GM19467 (cell line): ENCODE data around the gene PCDHB14.
"Not testable (repeated sequence)": the region's sequence is repeated elsewhere in the genome, so short reads cannot be mapped to it uniquely, and the experiment has no call there.

Experiments
- ATAC-seq: cut with Tn5 transposase; IDR thresholded peaks from one replicate; pipeline ENCODE4 v1.9.1; 2021; ENCODE audit warnings: mild to moderate bottlenecking, moderate library complexity; ENCODE audit not compliant: unreplicated experiment

Gene PCDHB14

GRCh38 chr5:141223112-141223783 is at the start of gene PCDHB14:
Gene PCDHB14, plus strand, starts transcription at chr5:141223343. Its CDS starts 163 bp downstream, at chr5:141223506.
- ATAC-seq = no peak

- not testable (repeated sequence) for ATAC-seq
Observed at GRCh38 chr5:141174291-141175104, 48.6 kb upstream of the PCDHB14 start.

GRCh38 chr5:141175933-141176332 is 47.2 kb upstream of the PCDHB14 start:
- no peak for ATAC-seq

GRCh38 chr5:141177577-141178191 is 45.5 kb upstream of the PCDHB14 start, which contains the start of gene PCDHB8:
Gene PCDHB8, plus strand, starts transcription at chr5:141177790. Its CDS starts 245 bp downstream, at chr5:141178035.
- not testable (repeated sequence) for ATAC-seq

- ATAC-seq = not testable (repeated sequence)
Observed at GRCh38 chr5:141179371-141179770, 43.8 kb upstream of the PCDHB14 start.

- ATAC-seq = not testable (repeated sequence)
Observed at GRCh38 chr5:141179876-141180275, 43.3 kb upstream of the PCDHB14 start.

- no peak for ATAC-seq
Observed at GRCh38 chr5:141180313-141180712, 42.8 kb upstream of the PCDHB14 start.

- ATAC-seq = no peak
Observed at GRCh38 chr5:141182248-141182647, 40.9 kb upstream of the PCDHB14 start, which contains the start of gene PCDHB16. Gene PCDHB16, plus strand, starts transcription at chr5:141182387. Its CDS starts 173 bp downstream, at chr5:141182560.

GRCh38 chr5:141184117-141184855 is 38.9 kb upstream of the PCDHB14 start:
- not testable (repeated sequence) for ATAC-seq

- no peak for ATAC-seq
Observed at GRCh38 chr5:141186897-141187512, 36.1 kb upstream of the PCDHB14 start, which contains the start of gene PCDHB9. Gene PCDHB9, plus strand, starts transcription at chr5:141187161. Its CDS starts 158 bp downstream, at chr5:141187319.

- ATAC-seq = not testable (repeated sequence)
Observed at GRCh38 chr5:141188682-141189081, 34.5 kb upstream of the PCDHB14 start.

GRCh38 chr5:141189131-141189530 is 34.0 kb upstream of the PCDHB14 start:
- ATAC-seq = not testable (repeated sequence)

GRCh38 chr5:141192110-141192725 is 30.9 kb upstream of the PCDHB14 start, which contains the start of gene PCDHB10:
Gene PCDHB10, plus strand, starts transcription at chr5:141192353. Its CDS starts 200 bp downstream, at chr5:141192553.
- no peak for ATAC-seq

- ATAC-seq = not testable (repeated sequence)
Observed at GRCh38 chr5:141194332-141194731, 28.8 kb upstream of the PCDHB14 start.

GRCh38 chr5:141196363-141196762 is 26.8 kb upstream of the PCDHB14 start:
- no peak for ATAC-seq

GRCh38 chr5:141199359-141200235 is 23.5 kb upstream of the PCDHB14 start, which contains the start of gene PCDHB11:
Gene PCDHB11, plus strand, starts transcription at chr5:141199627. Its CDS starts 148 bp downstream, at chr5:141199775.
- no peak for ATAC-seq

- ATAC-seq = not testable (repeated sequence)
Observed at GRCh38 chr5:141201126-141201525, 22.0 kb upstream of the PCDHB14 start.

- not testable (repeated sequence) for ATAC-seq
Observed at GRCh38 chr5:141201646-141202045, 21.5 kb upstream of the PCDHB14 start.
